Endothelial cell of umbilical vein (primary cell): Measurements from ENCODE around the gene TWIST1. TPM values are rescaled to one million over a fixed set of nuclear protein-coding genes. Genes with fewer than 3 reads are reported as not detected.

Experiments used
- BruUV-seq: library from RNA; stranded (reverse); fragments of 400-500 nt; replicated peaks from 2 replicates; lab custom pipeline; 2021; lab: Mats Ljungman, UMichigan
- CTCF ChIA-PET: fragments of 300-600, 350-600 bp; sonication (Branson Sonifier 250); formaldehyde crosslinking; loops from one replicate; lab custom pipeline; 2021; ENCODE audit warnings: antibody characterized with exemption, inconsistent platforms; lab: Charles Lee
- POLR2A ChIA-PET: fragments of 300-600, 350-600 bp; sonication (Branson Sonifier 250); formaldehyde crosslinking; loops from one replicate; lab custom pipeline; 2021; ENCODE audit warnings: antibody characterized with exemption, inconsistent platforms; lab: Charles Lee
- DNase-seq: peaks from one replicate; pipeline ENCODE4 v3.0.0-alpha.2; 2011; ENCODE audit warnings: low read depth, low spot score
- FAIRE-seq: peaks from 2 replicates; lab custom pipeline; 2011; peaks lifted over from hg19 to GRCh38; lab: Jason Lieb, UNC
- H2AFZ ChIP-seq: 2 replicates; pipeline ENCODE4 v1.6.0; 2012; ENCODE audit warnings: low read depth, low read length, control low read depth, inconsistent platforms
- H3K27ac ChIP-seq: 2 replicates; pipeline ENCODE4 v1.5.1; 2011; ENCODE audit warnings: low read depth, mild to moderate bottlenecking, control low read depth, low read length, moderate library complexity; ENCODE audit not compliant: insufficient read depth
- H3K27me3 ChIP-seq, 2 experiments: 2 replicates each; pipeline versions ENCODE4 v1.6.0 to v1.6.1; 2011; ENCODE audit warnings: low read length in 2 of 2, mixed read lengths in 1 of 2; ENCODE audit not compliant: control insufficient read depth in 2 of 2, insufficient read depth in 2 of 2
- H3K36me3 ChIP-seq, 2 experiments: 2 replicates in 1 of 2; 3 replicates in 1 of 2; pipeline ENCODE4 v1.5.1; 2011; ENCODE audit warnings: low read length in 2 of 2, mild to moderate bottlenecking in 1 of 2, moderate library complexity in 1 of 2; ENCODE audit not compliant: control insufficient read depth in 2 of 2, insufficient read depth in 2 of 2; ENCODE audit errors: extremely low read depth in 1 of 2
- H3K4me1 ChIP-seq: 3 replicates; pipeline ENCODE4 v1.5.1; 2011; ENCODE audit warnings: mild to moderate bottlenecking, low read length; ENCODE audit not compliant: control insufficient read depth, insufficient read depth; ENCODE audit errors: extremely low read depth
- H3K4me2 ChIP-seq: 2 replicates; pipeline ENCODE4 v1.6.1; 2011; ENCODE audit warnings: low read length, control low read depth, mixed read lengths; ENCODE audit not compliant: insufficient read depth
- H3K4me3 ChIP-seq, 3 experiments: fragments of 200-600 bp in 1 of 3; sonication (generic), shearing (Covaris generic) in 1 of 3; replicated peaks in 1 of 3; 2 replicates each; pipeline ENCODE4 v1.5.1; 2011 to 2016; ENCODE audit warnings: control low read depth in 3 of 3, low read length in 3 of 3, mild to moderate bottlenecking in 2 of 3, inconsistent platforms in 1 of 3, low read depth in 1 of 3, moderate library complexity in 1 of 3; ENCODE audit not compliant: insufficient read depth in 1 of 3
- H3K79me2 ChIP-seq: 2 replicates; pipeline ENCODE4 v1.6.0; 2012; ENCODE audit warnings: low read length, inconsistent platforms; ENCODE audit not compliant: control insufficient read depth, insufficient read depth
- H3K9ac ChIP-seq: replicated peaks from 2 replicates; pipeline ENCODE3; 2011; ENCODE audit warnings: low read length, control low read depth; ENCODE audit not compliant: insufficient read depth; ENCODE audit errors: extremely low read depth
- H3K9me1 ChIP-seq: replicated peaks from 3 replicates; pipeline ENCODE4 v1.6.0; 2011; ENCODE audit warnings: mild to moderate bottlenecking, low read length; ENCODE audit not compliant: control insufficient read depth, insufficient read depth; ENCODE audit errors: extremely low read depth
- H3K9me3 ChIP-seq: replicated peaks from 2 replicates; pipeline ENCODE4 v1.5.1; 2012; ENCODE audit warnings: low read length, inconsistent platforms; ENCODE audit not compliant: control insufficient read depth, insufficient read depth
- H4K20me1 ChIP-seq: replicated peaks from 2 replicates; pipeline ENCODE3; 2011; ENCODE audit warnings: mild to moderate bottlenecking, low read length; ENCODE audit not compliant: control insufficient read depth, insufficient read depth; ENCODE audit errors: extremely low read depth
- EZH2 ChIP-seq: IDR thresholded peaks from 2 replicates; pipeline ENCODE4 v1.6.1; 2012; ENCODE audit warnings: borderline replicate concordance, low read depth, mild to moderate bottlenecking, moderate library complexity, low read length, inconsistent platforms; ENCODE audit not compliant: severe bottlenecking
- FOS ChIP-seq: IDR thresholded peaks from 2 replicates; pipeline ENCODE4 v1.6.1; 2011; ENCODE audit warnings: mild to moderate bottlenecking, low read length, moderate library complexity, borderline replicate concordance; ENCODE audit not compliant: insufficient read depth
- GATA2 ChIP-seq: IDR thresholded peaks from 2 replicates; pipeline ENCODE4 v1.7.0; 2011; ENCODE audit warnings: low read depth, mild to moderate bottlenecking, moderate library complexity, mixed read lengths, low read length; ENCODE audit not compliant: insufficient read length, insufficient read depth
- JUN ChIP-seq: IDR thresholded peaks from 2 replicates; pipeline ENCODE4 v1.6.1; 2011; ENCODE audit warnings: borderline replicate concordance, low read depth; ENCODE audit not compliant: insufficient read length, insufficient read depth
- MYC ChIP-seq: IDR thresholded peaks from one replicate; pipeline ENCODE4 v1.6.1; 2011; ENCODE audit warnings: mild to moderate bottlenecking, low read depth, low read length
- POLR2A ChIP-seq: IDR thresholded peaks from 2 replicates; pipeline ENCODE4 v1.6.1; 2012; ENCODE audit warnings: low read depth, mild to moderate bottlenecking, control low read depth, low read length
- POLR2AphosphoS5 ChIP-seq: IDR thresholded peaks from 2 replicates; pipeline ENCODE4 v1.6.1; 2012; ENCODE audit warnings: low read depth, mild to moderate bottlenecking, control low read depth, low read length, moderate library complexity; ENCODE audit not compliant: insufficient read depth
- dilution Hi-C: fragments of 300-500 bp; cut with MboI; formaldehyde crosslinking; loops from one replicate; pipeline ENCODE4 v1.15.0; 2019; ENCODE audit warnings: low sequenced_read_pairs; ENCODE audit not compliant: extremely low pct_ligation_motif_present
- intact Hi-C: fragments of 100-400 bp; cut with micrococcal nuclease; formaldehyde crosslinking; loops from one replicate; pipeline ENCODE4 v1.10.0; 2022
- polyA plus RNA-seq, 4 experiments: library from polyadenylated mRNA; depleted of rRNA in 3 of 4; stranded (reverse) in 3 of 4; unstranded in 1 of 4; fragments of >200 nt; gene quantifications; 2 replicates each; pipeline versions ENCODE4 v1.2.1 to v1.2.3, GENCODE V29; 2011 to 2012; ENCODE audit warnings: missing spikeins in 1 of 4
- total RNA-seq: library from RNA; stranded (reverse); gene quantifications from 2 replicates; pipeline ENCODE4 v1.2.3, GENCODE V29; 2021
- TF ChIP-seq, protein P1 (sequence below), 2 donors: IDR thresholded peaks; 1 replicate in 1 of 2; 2 replicates in 1 of 2; pipeline ENCODE4 v1.5.1; 2011; ENCODE audit warnings: low read length in 2 of 2, mild to moderate bottlenecking in 2 of 2, moderate library complexity in 2 of 2, control low read depth in 1 of 2, inconsistent platforms in 1 of 2, low read depth in 1 of 2; ENCODE audit not compliant: insufficient read depth in 1 of 2; ENCODE audit errors: extremely low read depth in 1 of 2
- TF ChIP-seq, protein P2 (sequence below): IDR thresholded peaks from 2 replicates; pipeline ENCODE4 v1.6.1; 2011; ENCODE audit not compliant: insufficient read depth, insufficient read length

TWIST1 gene
- total and polyA plus RNA-seq, 2 donors (not counting 3 experiments of a cell fraction or from before 2014, with no cell fraction given): not detected

DNA sequence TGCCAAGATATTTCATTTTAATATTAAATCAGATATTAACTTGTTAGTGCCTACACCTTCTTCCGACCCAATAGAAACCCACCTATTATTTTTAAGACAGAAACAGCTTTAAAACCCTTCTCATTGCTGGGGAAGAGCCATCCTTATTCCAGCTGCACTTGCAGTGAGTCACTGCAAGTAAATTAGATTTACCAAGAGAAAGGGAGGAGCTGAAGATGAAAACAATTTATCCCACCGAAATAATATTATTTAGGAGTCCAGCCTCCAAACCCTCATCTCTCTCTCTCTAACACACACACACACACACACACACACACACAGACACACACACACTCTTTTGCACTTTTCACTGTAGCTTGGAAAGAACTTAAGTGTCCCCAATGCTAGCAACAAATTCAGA lies 26.9 kb downstream of the TWIST1 start:
- H3K4me2 ChIP-seq: no peak overlapping the region
- no peaks in the 10 kb centered on the region for H3K79me2 ChIP-seq
- H3K9ac ChIP-seq: no peak overlapping the region

More for the DNA sequence above, 26.9 kb downstream of the TWIST1 start:
- Histone ChIP-seq H3K9me1 (no peaks in the 10 kb centered on the region), H3K4me3 (no peak overlapping the region), H3K27me3 (peaks cover 3 to 13% of the 10 kb centered on the region in 2 experiments), H2AFZ (no peak overlapping the region), H3K36me3 (no peaks in the 10 kb centered on the region), H3K4me1 (no peaks in the 10 kb centered on the region), H4K20me1 (no peaks in the 10 kb centered on the region), H3K27ac (no peak overlapping the region), H3K9me3 (no peaks in the 10 kb centered on the region)
- CTCF ChIA-PET: interaction anchor here (0.9 to 1.4 kb wide), 2 partner anchors 14 to 32 kb away, joined by 3 to 7 read pairs; no protein-coding TSS in a partner anchor
- no peak for DNase-seq
- dilution Hi-C loops (no loop called here), intact Hi-C loops (no loop called here)
- FAIRE-seq: no peak
- BruUV-seq: no TSS peak
- TF ChIP-seq GATA2: no peak
- TF ChIP-seq MYC: no peak
- TF ChIP-seq FOS: no peak
- TF ChIP-seq POLR2AphosphoS5: no peak
- TF ChIP-seq, protein P1, sequence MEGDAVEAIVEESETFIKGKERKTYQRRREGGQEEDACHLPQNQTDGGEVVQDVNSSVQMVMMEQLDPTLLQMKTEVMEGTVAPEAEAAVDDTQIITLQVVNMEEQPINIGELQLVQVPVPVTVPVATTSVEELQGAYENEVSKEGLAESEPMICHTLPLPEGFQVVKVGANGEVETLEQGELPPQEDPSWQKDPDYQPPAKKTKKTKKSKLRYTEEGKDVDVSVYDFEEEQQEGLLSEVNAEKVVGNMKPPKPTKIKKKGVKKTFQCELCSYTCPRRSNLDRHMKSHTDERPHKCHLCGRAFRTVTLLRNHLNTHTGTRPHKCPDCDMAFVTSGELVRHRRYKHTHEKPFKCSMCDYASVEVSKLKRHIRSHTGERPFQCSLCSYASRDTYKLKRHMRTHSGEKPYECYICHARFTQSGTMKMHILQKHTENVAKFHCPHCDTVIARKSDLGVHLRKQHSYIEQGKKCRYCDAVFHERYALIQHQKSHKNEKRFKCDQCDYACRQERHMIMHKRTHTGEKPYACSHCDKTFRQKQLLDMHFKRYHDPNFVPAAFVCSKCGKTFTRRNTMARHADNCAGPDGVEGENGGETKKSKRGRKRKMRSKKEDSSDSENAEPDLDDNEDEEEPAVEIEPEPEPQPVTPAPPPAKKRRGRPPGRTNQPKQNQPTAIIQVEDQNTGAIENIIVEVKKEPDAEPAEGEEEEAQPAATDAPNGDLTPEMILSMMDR (IDR thresholded peaks at IDR 0.05; ENCODE audit: extremely low read depth in 1 of 2, insufficient read depth in 1 of 2, low read depth in 1 of 2, low read length in 2 of 2): no peak
- no peak for TF ChIP-seq EZH2
- TF ChIP-seq, protein P2, sequence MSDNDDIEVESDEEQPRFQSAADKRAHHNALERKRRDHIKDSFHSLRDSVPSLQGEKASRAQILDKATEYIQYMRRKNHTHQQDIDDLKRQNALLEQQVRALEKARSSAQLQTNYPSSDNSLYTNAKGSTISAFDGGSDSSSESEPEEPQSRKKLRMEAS: no peak
- no peak for TF ChIP-seq POLR2A
- TF ChIP-seq JUN: no peak
- POLR2A ChIA-PET: no interaction called here
